Activated T-helper 17 cell treated with anti-CD3 and anti-CD28 coated beads, Interleukin-2, amount 50 U/mL, for 72 hours (primary cell): ENCODE results near the gene DENND2C. TPM values are rescaled to one million over a fixed set of nuclear protein-coding genes. Genes with fewer than 3 reads are reported as not detected.

Source experiments
- ATAC-seq: fragments of 150-1000 bp; cut with Tn5 transposase; replicated peaks from 2 replicates; pipeline ENCODE4 v1.10.0; 2021; ENCODE audit warnings: mild to moderate bottlenecking, moderate library complexity
- H3K27ac Mint-ChIP-seq: one replicate; pipeline ENCODE4 v1.8.0; 2022; ENCODE audit warnings: mixed read lengths
- H3K27me3 Mint-ChIP-seq: one replicate; pipeline ENCODE4 v1.8.0; 2022; ENCODE audit warnings: mixed read lengths
- H3K36me3 Mint-ChIP-seq: one replicate; pipeline ENCODE4 v1.8.0; 2022; ENCODE audit warnings: low read depth, mild to moderate bottlenecking, mixed read lengths
- H3K4me1 Mint-ChIP-seq: one replicate; pipeline ENCODE4 v1.8.0; 2022; ENCODE audit warnings: mixed read lengths
- H3K4me3 Mint-ChIP-seq: one replicate; pipeline ENCODE4 v1.8.0; 2022; ENCODE audit warnings: mild to moderate bottlenecking, mixed read lengths
- H3K9me3 Mint-ChIP-seq: one replicate; pipeline ENCODE4 v1.8.0; 2022; ENCODE audit warnings: mixed read lengths
- total RNA-seq, 2 donors: library from RNA; stranded (reverse); gene quantifications; one replicate each; pipeline ENCODE4 v1.2.3, GENCODE V29; 2022

DENND2C gene
- total RNA-seq, 2 donors from 2014 or later: 1.0 to 1.4 TPM

GRCh38 chr1:114694540-114695310 is 24.9 kb upstream of the DENND2C start:
- Mint-ChIP-seq H3K27me3 (peaks cover 16% of the 10 kb centered on the region), H3K4me3 (no peak overlapping the region), H3K27ac (no peak overlapping the region), H3K4me1 (no peaks in the 10 kb centered on the region), H3K9me3 (no peaks in the 10 kb centered on the region), H3K36me3 (no peaks in the 10 kb centered on the region)
- no peak for ATAC-seq

- Mint-ChIP-seq H3K27ac (no peak overlapping the region), H3K4me3 (no peak overlapping the region), H3K9me3 (no peaks in the 10 kb centered on the region), H3K4me1 (no peaks in the 10 kb centered on the region), H3K27me3 (peaks cover 16% of the 10 kb centered on the region), H3K36me3 (no peaks in the 10 kb centered on the region)
- no peak for ATAC-seq
Observed at GRCh38 chr1:114692947-114693346, 23.1 kb upstream of the DENND2C start.

GRCh38 chr1:114691061-114691460 is 21.2 kb upstream of the DENND2C start:
- Mint-ChIP-seq H3K9me3 (no peaks in the 10 kb centered on the region), H3K4me3 (no peak overlapping the region), H3K27ac (no peak overlapping the region), H3K27me3 (peaks cover 24% of the 10 kb centered on the region), H3K4me1 (no peaks in the 10 kb centered on the region), H3K36me3 (no peaks in the 10 kb centered on the region)
- ATAC-seq: no peak

GRCh38 chr1:114690148-114690547 is 20.3 kb upstream of the DENND2C start:
- no peak overlapping the region for H3K27ac Mint-ChIP-seq
- no peaks in the 10 kb centered on the region for H3K4me1 Mint-ChIP-seq
- ATAC-seq: no peak
- no peak overlapping the region for H3K4me3 Mint-ChIP-seq
- no peaks in the 10 kb centered on the region for H3K36me3 Mint-ChIP-seq
- H3K9me3 Mint-ChIP-seq: no peaks in the 10 kb centered on the region
- H3K27me3 Mint-ChIP-seq: peaks cover 23% of the 10 kb centered on the region

- Mint-ChIP-seq H3K9me3 (no peaks in the 10 kb centered on the region), H3K27ac (no peak overlapping the region), H3K36me3 (no peaks in the 10 kb centered on the region), H3K27me3 (peaks cover 31% of the 10 kb centered on the region), H3K4me3 (no peak overlapping the region), H3K4me1 (no peaks in the 10 kb centered on the region)
- ATAC-seq: no peak
Observed at GRCh38 chr1:114688526-114688925, 18.7 kb upstream of the DENND2C start.

- Mint-ChIP-seq H3K36me3 (no peaks in the 10 kb centered on the region), H3K4me3 (no peak overlapping the region), H3K4me1 (no peaks in the 10 kb centered on the region), H3K9me3 (no peaks in the 10 kb centered on the region), H3K27me3 (peaks cover 38% of the 10 kb centered on the region), H3K27ac (no peak overlapping the region)
- no peak for ATAC-seq
Observed at GRCh38 chr1:114685851-114686250, 16.0 kb upstream of the DENND2C start.

- Mint-ChIP-seq H3K9me3 (no peaks in the 10 kb centered on the region), H3K36me3 (no peaks in the 10 kb centered on the region), H3K4me1 (no peaks in the 10 kb centered on the region), H3K4me3 (no peak overlapping the region), H3K27me3 (peaks cover 31% of the 10 kb centered on the region), H3K27ac (no peak overlapping the region)
- ATAC-seq: no peak
Observed at GRCh38 chr1:114677691-114678090, 7.8 kb upstream of the DENND2C start.

GRCh38 chr1:114676115-114676514 is 6.3 kb upstream of the DENND2C start:
- Mint-ChIP-seq H3K9me3 (no peaks in the 10 kb centered on the region), H3K27ac (no peak overlapping the region), H3K4me1 (no peaks in the 10 kb centered on the region), H3K4me3 (no peak overlapping the region), H3K27me3 (peaks cover 28% of the 10 kb centered on the region), H3K36me3 (no peaks in the 10 kb centered on the region)
- ATAC-seq: no peak

- Mint-ChIP-seq H3K9me3 (no peaks in the 10 kb centered on the region), H3K4me1 (peaks cover 4% of the 10 kb centered on the region), H3K36me3 (no peaks in the 10 kb centered on the region), H3K4me3 (no peak overlapping the region), H3K27me3 (peaks cover 11% of the 10 kb centered on the region), H3K27ac (no peak overlapping the region)
- ATAC-seq: no peak
Observed at GRCh38 chr1:114671939-114672275, 2.1 kb upstream of the DENND2C start.

- no peak for ATAC-seq
- Mint-ChIP-seq H3K9me3 (no peaks in the 10 kb centered on the region), H3K27ac (no peak overlapping the region), H3K4me1 (peaks cover 4% of the 10 kb centered on the region), H3K27me3 (peaks cover 5% of the 10 kb centered on the region), H3K4me3 (peak overlapping the region; percentile 83), H3K36me3 (no peaks in the 10 kb centered on the region)
Observed at GRCh38 chr1:114671011-114671938, 1.4 kb upstream of the DENND2C start.

GRCh38 chr1:114670083-114671010 is 498 bp upstream of the DENND2C start:
- H3K27me3 Mint-ChIP-seq: no peaks in the 10 kb centered on the region
- H3K27ac Mint-ChIP-seq: peak overlapping the region; percentile 20
- peak; percentile 98 for ATAC-seq
- H3K9me3 Mint-ChIP-seq: no peaks in the 10 kb centered on the region
- no peaks in the 10 kb centered on the region for H3K36me3 Mint-ChIP-seq
- peaks cover 4% of the 10 kb centered on the region for H3K4me1 Mint-ChIP-seq
- peak overlapping the region; percentile 83 for H3K4me3 Mint-ChIP-seq

- Mint-ChIP-seq H3K36me3 (no peaks in the 10 kb centered on the region), H3K4me3 (peak overlapping the region; percentile 83), H3K4me1 (peaks cover 4% of the 10 kb centered on the region), H3K27ac (no peak overlapping the region), H3K9me3 (no peaks in the 10 kb centered on the region), H3K27me3 (no peaks in the 10 kb centered on the region)
- no peak for ATAC-seq
Observed at GRCh38 chr1:114668784-114669561, 876 bp downstream of the DENND2C start.

- Mint-ChIP-seq H3K27ac (no peak overlapping the region), H3K9me3 (no peaks in the 10 kb centered on the region), H3K4me3 (peak overlapping the region; percentile 83), H3K4me1 (peaks cover 4% of the 10 kb centered on the region), H3K27me3 (no peaks in the 10 kb centered on the region), H3K36me3 (no peaks in the 10 kb centered on the region)
- ATAC-seq: no peak
Observed at GRCh38 chr1:114668373-114668772, 1.5 kb downstream of the DENND2C start.
